Endothelial cell (in vitro differentiated cells): ENCODE data around the gene PRKAG2. TPM values are rescaled to one million over a fixed set of nuclear protein-coding genes. Genes with fewer than 3 reads are reported as not detected.
A peak's percentile ranks its signal among the peaks of the same experiment; 100 is the strongest.

ENCODE experiments used
- DNase-seq: peaks from one replicate; pipeline ENCODE4 v3.0.0; 2021; ENCODE audit warnings: low spot score
- H3K27ac Mint-ChIP-seq: one replicate; pipeline ENCODE4 v1.8.0; 2021; ENCODE audit warnings: mixed read lengths, inconsistent platforms; ENCODE audit not compliant: unreplicated experiment
- H3K27me3 Mint-ChIP-seq: one replicate; pipeline ENCODE4 v1.8.0; 2021; ENCODE audit warnings: mild to moderate bottlenecking, moderate library complexity, mixed read lengths, inconsistent platforms; ENCODE audit not compliant: unreplicated experiment
- H3K36me3 Mint-ChIP-seq: one replicate; pipeline ENCODE4 v1.8.0; 2021; ENCODE audit warnings: mild to moderate bottlenecking, low read depth, mixed read lengths, inconsistent platforms; ENCODE audit not compliant: unreplicated experiment
- H3K4me1 Mint-ChIP-seq: one replicate; pipeline ENCODE4 v1.8.0; 2021; ENCODE audit warnings: mild to moderate bottlenecking, mixed read lengths, inconsistent platforms; ENCODE audit not compliant: unreplicated experiment
- H3K4me3 Mint-ChIP-seq: one replicate; pipeline ENCODE4 v1.8.0; 2021; ENCODE audit warnings: mild to moderate bottlenecking, mixed read lengths, inconsistent platforms; ENCODE audit not compliant: unreplicated experiment
- H3K9me3 Mint-ChIP-seq: one replicate; pipeline ENCODE4 v1.8.0; 2021; ENCODE audit warnings: mixed read lengths, inconsistent platforms; ENCODE audit not compliant: unreplicated experiment
- CTCF ChIP-seq: fragments of 200-600 bp; sonication (generic); IDR thresholded peaks from one replicate; pipeline ENCODE4 v1.5.0; 2021; ENCODE audit warnings: antibody characterized with exemption; ENCODE audit not compliant: unreplicated experiment
- total RNA-seq: library from RNA; stranded (reverse); fragmentation: NEBNext Ultra II Directional; extraction: Animal tissue kit (Norgen Biotek cat#: 25700); gene quantifications from one replicate; pipeline ENCODE4 v1.2.1, GENCODE V29; 2021; ENCODE audit not compliant: unreplicated experiment

PRKAG2 gene
- total RNA-seq, 1 donor from 2014 or later = 16.0 TPM

- H3K9me3 Mint-ChIP-seq = no peaks in the 10 kb centered on the region
- no peak overlapping the region for H3K4me3 Mint-ChIP-seq
- H3K27me3 Mint-ChIP-seq = peaks cover 5% of the 10 kb centered on the region
- DNase-seq = no peak
- H3K4me1 Mint-ChIP-seq = peaks cover 4% of the 10 kb centered on the region
- no peaks in the 10 kb centered on the region for H3K36me3 Mint-ChIP-seq
- H3K27ac Mint-ChIP-seq = no peak overlapping the region
- no peak for TF ChIP-seq CTCF
These were observed 121.6 kb downstream of the PRKAG2 start for GRCh38 chr7:151755131-151755801.

DNA sequence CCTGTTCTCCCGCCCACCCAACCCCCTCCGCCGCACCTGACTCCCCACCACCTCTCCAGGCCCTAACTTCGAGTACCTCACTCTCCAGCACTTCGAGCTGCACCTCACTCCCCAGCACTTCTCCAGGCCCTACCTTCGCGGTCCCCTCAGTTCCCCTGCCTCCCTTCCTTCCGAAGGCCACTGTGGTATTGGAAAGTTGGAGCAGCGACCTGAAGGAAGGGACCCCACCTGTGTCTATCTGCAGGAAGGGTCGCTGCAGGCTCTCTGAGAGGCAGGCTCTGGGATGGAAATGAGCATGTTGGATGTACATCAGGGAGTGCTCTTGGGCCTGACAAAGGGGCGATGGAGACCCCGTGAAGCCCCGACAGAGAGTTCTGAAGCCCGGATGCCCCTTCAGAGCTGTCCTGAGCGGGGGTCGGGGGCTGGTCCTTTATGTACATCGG lies 122.2 kb downstream of the PRKAG2 start:
- H3K27me3 Mint-ChIP-seq = peaks cover 5% of the 10 kb centered on the region
- H3K27ac Mint-ChIP-seq = no peak overlapping the region
- H3K9me3 Mint-ChIP-seq = no peaks in the 10 kb centered on the region

GRCh38 chr7:151754142-151754590 lies 122.7 kb downstream of the PRKAG2 start:
- Mint-ChIP-seq H3K9me3 (no peaks in the 10 kb centered on the region), H3K27me3 (peaks cover 5% of the 10 kb centered on the region), H3K27ac (peak overlapping the region; percentile 87), H3K4me1 (peaks cover 4% of the 10 kb centered on the region), H3K36me3 (no peaks in the 10 kb centered on the region), H3K4me3 (no peak overlapping the region)
- TF ChIP-seq CTCF = peak; percentile 93
- peak; percentile 92 for DNase-seq

More for the DNA sequence above, 122.2 kb downstream of the PRKAG2 start:
- Mint-ChIP-seq H3K4me3 (no peak overlapping the region), H3K4me1 (peaks cover 4% of the 10 kb centered on the region), H3K36me3 (no peaks in the 10 kb centered on the region)
- no peak for TF ChIP-seq CTCF
- DNase-seq = no peak

DNA sequence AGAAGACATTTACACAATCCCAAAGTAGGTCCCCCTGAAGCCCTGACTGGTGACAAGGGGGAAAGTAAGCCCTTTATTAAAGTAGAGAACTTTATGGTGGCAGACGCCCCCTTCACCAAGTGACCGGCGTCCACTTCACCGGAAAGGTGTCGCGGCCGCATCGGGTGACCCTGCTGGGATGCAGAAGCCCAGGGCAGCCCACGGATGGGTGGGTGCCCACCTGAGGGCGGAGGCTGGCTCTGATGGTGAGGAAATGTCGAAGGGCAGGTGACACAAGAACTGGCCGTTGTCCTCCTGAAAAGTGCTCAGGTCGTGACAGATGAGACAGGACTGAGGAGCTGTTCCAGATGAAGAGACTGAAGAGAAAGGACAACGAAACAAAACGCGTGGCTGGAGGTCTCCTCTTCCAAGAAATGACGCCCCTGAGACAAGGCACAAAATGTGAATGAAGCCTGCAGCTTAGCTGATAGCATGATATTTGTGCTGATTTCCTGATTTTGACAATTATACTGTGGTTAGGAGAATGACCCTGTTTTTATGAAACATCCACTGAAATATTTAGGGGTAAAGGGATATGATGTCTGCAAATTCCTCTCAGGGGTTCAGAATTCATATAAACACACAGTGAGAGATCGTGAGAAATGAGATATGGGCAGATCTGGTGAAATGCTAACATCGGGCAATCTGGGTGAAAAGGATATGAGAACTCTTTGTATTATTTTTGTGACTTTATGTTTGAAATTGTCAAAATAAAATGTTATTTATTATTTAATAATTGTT lies 123.9 kb downstream of the PRKAG2 start:
- Mint-ChIP-seq H3K36me3 (no peaks in the 10 kb centered on the region), H3K27ac (peak overlapping the region; percentile 62), H3K4me1 (peaks cover 4% of the 10 kb centered on the region), H3K27me3 (peaks cover 5% of the 10 kb centered on the region), H3K9me3 (no peaks in the 10 kb centered on the region), H3K4me3 (no peak overlapping the region)
- no peak for DNase-seq
- no peak for TF ChIP-seq CTCF

- no peak overlapping the region for H3K27ac Mint-ChIP-seq
- no peak for DNase-seq
- H3K36me3 Mint-ChIP-seq = no peaks in the 10 kb centered on the region
- H3K4me1 Mint-ChIP-seq = peaks cover 4% of the 10 kb centered on the region
- no peak for TF ChIP-seq CTCF
- H3K9me3 Mint-ChIP-seq = no peaks in the 10 kb centered on the region
- no peak overlapping the region for H3K4me3 Mint-ChIP-seq
- peaks cover 5% of the 10 kb centered on the region for H3K27me3 Mint-ChIP-seq
These were observed 124.9 kb downstream of the PRKAG2 start for GRCh38 chr7:151752037-151752436.
